Measurements from ENCODE around the gene SLC37A3.
"Not testable (repeated sequence)": the region's sequence is repeated elsewhere in the genome, so short reads cannot be mapped to it uniquely, and the experiment has no call there.

The SLC37A3 gene

GRCh38 chr7:140314573-140315480, 83.5 kb downstream of the SLC37A3 start:
- peaks cover 1% of the 10 kb centered on the region; the same call in 1 of the 2 replicates for H3K27me3 ChIP-seq (replicated peaks; ENCODE audit: control insufficient read depth, insufficient read depth, low read length)
- H3K4me3 ChIP-seq (replicated peaks; ENCODE audit: low read depth, low read length) = no peak overlapping the region
- DNase-seq (ENCODE audit: extremely low read depth, insufficient read length) = no peak
- H3K36me3 ChIP-seq (ENCODE audit: control insufficient read depth, insufficient read depth, low read length) = no peaks in the 10 kb centered on the region
- TF ChIP-seq CTCF (IDR thresholded peaks at IDR 0.05; ENCODE audit: insufficient read depth, low read length, poor library complexity, severe bottlenecking) = no peak

GRCh38 chr7:140312141-140312846, 86.0 kb downstream of the SLC37A3 start:
- no peak for TF ChIP-seq CTCF (IDR thresholded peaks at IDR 0.05; ENCODE audit: insufficient read depth, low read length, poor library complexity, severe bottlenecking)
- no peak for DNase-seq (ENCODE audit: extremely low read depth, insufficient read length)

GRCh38 chr7:140311128-140311527, 87.2 kb downstream of the SLC37A3 start:
- not testable (repeated sequence) for H3K4me3 ChIP-seq (replicated peaks; ENCODE audit: low read depth, low read length); DNase-seq (ENCODE audit: extremely low read depth, insufficient read length); H3K36me3 ChIP-seq (ENCODE audit: control insufficient read depth, insufficient read depth, low read length); H3K27me3 ChIP-seq (replicated peaks; ENCODE audit: control insufficient read depth, insufficient read depth, low read length)

More at GRCh38 chr7:140312141-140312846, 86.0 kb downstream of the SLC37A3 start:
- Histone ChIP-seq H3K36me3 (ENCODE audit: control insufficient read depth, insufficient read depth, low read length) (no peaks in the 10 kb centered on the region), H3K4me3 (replicated peaks; ENCODE audit: low read depth, low read length) (no peak overlapping the region), H3K27me3 (replicated peaks; ENCODE audit: control insufficient read depth, insufficient read depth, low read length) (no peaks in the 10 kb centered on the region; the same call in none of the 2 replicates)

- H3K36me3 ChIP-seq (ENCODE audit: control insufficient read depth, insufficient read depth, low read length) = no peaks in the 10 kb centered on the region
- DNase-seq (ENCODE audit: extremely low read depth, insufficient read length) = no peak
- no peaks in the 10 kb centered on the region; the same call in none of the 2 replicates for H3K27me3 ChIP-seq (replicated peaks; ENCODE audit: control insufficient read depth, insufficient read depth, low read length)
- TF ChIP-seq CTCF (IDR thresholded peaks at IDR 0.05; ENCODE audit: insufficient read depth, low read length, poor library complexity, severe bottlenecking) = no peak
- H3K4me3 ChIP-seq (replicated peaks; ENCODE audit: low read depth, low read length) = no peak overlapping the region
Observed at GRCh38 chr7:140310337-140311002, 87.9 kb downstream of the SLC37A3 start.

- H3K36me3 ChIP-seq (ENCODE audit: control insufficient read depth, insufficient read depth, low read length) = no peaks in the 10 kb centered on the region
- no peak for TF ChIP-seq CTCF (IDR thresholded peaks at IDR 0.05; ENCODE audit: insufficient read depth, low read length, poor library complexity, severe bottlenecking)
- no peaks in the 10 kb centered on the region; the same call in 1 of the 2 replicates for H3K27me3 ChIP-seq (replicated peaks; ENCODE audit: control insufficient read depth, insufficient read depth, low read length)
- no peak for DNase-seq (ENCODE audit: extremely low read depth, insufficient read length)
- H3K4me3 ChIP-seq (replicated peaks; ENCODE audit: low read depth, low read length) = no peak overlapping the region
Observed at GRCh38 chr7:140308060-140308459, 90.3 kb downstream of the SLC37A3 start.

Measured in GM06990 (cell line).